GM21447 (cell line): Measurements from ENCODE around the gene PDGFC.

ENCODE experiments used
- ATAC-seq: cut with Tn5 transposase; IDR thresholded peaks from one replicate; pipeline ENCODE4 v1.9.1; 2021; ENCODE audit not compliant: unreplicated experiment

PDGFC gene

DNA sequence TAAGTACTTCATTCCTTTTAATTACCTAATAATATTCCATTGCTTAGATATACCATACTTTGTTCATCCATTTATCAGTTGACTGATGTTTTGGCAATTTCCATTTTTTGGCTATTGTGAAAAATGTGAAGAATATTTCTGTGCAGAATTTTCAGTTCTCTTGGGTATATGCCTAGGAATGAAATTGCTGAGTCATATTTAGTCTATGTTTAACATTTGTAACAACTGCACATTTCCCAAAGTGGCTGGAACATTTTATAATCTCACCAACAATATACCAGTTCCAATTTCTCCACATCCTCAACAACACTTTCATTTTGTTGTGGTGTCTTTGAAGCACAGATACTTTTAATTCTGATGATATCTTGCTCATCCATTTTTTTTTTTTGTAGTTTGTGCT is 215.5 kb downstream of the PDGFC start:
- no peak for ATAC-seq

DNA sequence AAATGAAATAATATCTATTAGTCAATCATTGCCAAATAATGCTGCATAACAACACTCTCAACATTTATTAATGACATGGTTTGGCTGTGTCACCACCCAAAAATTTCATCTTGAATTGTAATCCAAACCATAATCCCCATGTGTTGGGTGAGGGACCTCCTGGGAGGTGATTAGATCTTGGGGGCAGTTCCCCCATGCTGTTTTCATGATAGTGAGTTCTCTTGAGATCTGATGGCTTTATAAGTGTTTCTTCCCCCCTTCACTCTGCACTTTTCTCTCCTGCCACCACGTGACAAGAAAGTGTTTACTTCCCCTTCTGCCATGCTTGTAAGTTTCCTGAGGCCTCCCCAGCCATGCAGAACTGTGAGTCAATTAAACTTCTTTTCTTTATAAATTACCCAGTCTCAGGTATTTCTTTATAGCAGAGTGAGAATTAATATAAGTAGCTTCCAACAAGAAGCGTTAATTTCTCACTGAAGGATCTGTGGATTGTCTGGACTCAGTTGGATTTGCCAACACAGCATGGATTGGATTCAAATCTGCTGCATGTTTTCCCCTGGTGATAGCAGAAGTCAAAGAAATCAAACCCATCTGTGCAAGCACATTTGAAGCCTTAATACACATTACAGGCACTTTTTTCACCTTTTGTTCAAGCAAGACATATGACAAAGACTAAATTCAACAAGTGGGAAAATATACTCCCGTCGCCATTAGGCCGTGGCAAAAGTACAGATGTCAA is 216.6 kb downstream of the PDGFC start:
- ATAC-seq, result no peak

DNA sequence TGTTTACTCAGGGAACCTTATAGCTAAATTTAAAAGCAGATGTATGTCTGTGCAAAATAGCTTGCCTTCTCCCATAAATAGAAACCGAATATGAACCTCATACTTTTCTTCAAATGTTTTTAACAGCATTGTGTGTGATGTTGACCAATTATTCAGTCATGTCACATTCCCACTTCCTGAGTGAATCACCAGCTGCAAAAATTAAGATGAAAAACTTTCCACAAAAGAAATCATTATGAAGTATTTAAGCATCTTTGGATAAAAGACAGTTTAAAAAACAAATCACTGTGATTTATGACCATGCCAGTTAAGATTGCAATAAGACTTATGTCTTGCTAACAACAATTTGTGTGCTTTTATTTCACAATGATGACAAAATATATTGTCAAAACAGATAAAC is 220.1 kb downstream of the PDGFC start:
- ATAC-seq, result no peak

DNA sequence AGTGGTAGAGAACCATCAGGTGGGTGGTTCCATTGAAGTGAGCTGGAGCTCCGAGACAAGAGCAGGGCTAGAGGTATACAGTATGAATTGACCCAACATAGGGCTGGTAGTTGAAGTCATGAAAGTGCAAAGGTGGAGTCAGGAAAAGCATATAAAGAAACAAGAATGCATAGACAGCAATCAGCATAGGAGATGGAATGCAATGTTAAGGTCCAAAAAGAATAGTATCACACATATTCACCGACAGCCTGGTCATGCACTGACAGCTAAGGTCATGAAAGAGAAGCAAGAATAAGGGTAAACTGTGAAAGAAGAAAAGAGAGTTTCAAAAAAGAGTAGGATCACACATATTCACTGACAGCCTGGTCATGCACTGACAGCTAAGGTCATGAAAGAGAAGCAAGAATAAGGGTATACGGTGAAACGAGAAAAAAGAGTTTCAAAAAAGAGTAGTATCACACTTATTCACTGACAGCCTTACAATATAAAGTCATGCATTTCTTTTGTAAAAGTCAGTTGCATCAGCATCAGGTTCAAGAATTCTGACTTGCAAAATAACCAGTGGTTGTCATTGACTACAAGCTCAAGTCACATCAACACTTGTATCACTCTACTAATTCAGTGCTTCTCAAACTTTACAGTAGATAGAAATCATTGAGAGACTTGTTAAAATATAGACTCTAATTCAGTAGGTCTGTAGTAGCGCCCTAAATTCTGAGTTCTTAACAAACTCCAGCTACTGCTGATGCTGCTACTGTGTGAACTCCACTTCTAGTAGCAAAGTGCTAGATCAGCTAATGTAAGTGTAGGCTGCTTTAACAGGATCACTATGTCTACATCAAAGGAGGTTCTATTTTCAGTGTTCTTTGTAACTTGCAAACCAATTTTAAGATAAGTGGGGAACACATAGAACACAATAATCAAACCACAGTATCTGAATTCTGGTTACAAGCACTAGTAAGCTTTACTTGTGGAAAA is 221.9 kb downstream of the PDGFC start:
- no peak for ATAC-seq

DNA sequence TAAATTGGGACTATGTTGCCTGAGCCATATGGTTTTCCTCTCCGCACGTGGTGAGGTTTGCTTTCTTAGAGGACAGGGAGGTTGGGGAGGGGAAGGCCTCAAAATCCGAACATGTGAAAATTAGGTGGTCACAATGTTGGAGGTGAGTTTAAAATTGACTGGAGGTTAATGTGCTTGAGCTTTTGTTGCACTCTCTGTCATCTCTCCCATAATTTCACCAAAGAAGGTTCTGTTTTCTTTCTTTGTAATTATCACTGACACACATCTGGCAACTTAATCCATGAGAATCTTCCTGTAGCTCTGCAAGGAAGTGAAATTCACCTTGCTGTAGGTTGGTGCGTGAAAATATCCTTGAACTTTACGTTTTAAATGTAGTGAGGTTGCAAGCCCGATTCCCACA is 225.5 kb downstream of the PDGFC start:
- no peak for ATAC-seq

DNA sequence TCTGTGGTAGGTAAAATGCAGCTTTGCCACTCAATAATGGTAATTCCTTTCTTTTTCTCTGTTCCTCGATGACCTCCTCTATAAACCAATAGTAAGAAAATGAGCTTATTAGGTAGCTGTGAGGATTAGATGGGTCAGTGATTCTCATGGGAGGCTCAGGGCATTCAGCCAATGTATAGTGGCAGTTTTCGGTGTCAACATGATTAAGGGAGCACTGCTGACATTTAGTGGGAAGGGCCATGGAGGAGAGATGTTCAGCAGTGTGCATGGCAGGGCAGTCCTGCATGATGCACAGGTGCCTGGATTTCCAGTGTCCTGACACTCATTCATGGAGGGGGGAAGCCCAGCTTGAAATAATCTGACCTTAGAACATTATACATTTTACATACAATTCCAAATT is 232.8 kb downstream of the PDGFC start:
- no peak for ATAC-seq

DNA sequence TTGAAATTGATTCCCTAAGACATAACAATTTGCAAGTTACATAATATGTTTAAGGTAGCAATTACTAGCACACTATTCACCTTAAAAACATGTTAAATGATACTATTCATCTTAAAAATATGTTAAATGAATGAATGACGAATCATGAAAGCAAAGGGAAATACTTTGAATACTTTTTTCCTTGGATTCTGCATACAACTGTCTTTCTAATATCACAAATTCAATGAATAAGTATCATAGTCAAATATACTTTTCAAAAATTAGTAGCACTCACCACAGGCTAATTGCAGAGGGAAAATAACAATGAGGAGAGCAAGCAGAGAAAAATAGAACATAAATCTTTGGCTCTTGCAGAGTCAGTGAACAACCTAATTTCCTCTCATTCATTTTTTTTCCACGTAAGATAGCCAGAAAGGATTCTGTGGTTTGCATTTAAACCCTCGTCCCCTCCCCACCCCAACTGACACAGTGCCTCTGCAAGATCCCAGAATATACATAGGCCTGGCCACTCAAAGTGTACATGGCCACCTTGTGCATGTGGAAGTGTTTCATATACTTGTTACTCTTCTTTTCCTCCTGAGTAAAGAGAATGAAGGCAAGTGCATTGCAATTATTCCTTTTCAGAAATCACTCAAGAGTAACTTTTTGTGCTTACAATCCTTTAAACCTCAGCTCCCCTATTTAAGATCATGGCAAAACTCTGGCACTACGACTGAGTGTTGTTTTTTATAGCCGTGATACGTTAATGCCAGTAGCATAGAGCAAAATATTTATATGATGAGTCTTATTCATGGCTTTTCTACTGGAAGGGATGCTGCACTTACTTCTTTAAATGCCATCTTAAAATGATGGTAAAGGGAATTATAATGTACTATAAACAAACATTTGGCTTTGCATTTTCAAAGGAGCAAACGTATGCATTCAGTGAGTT is 236.4 kb downstream of the PDGFC start:
- ATAC-seq, result no peak

DNA sequence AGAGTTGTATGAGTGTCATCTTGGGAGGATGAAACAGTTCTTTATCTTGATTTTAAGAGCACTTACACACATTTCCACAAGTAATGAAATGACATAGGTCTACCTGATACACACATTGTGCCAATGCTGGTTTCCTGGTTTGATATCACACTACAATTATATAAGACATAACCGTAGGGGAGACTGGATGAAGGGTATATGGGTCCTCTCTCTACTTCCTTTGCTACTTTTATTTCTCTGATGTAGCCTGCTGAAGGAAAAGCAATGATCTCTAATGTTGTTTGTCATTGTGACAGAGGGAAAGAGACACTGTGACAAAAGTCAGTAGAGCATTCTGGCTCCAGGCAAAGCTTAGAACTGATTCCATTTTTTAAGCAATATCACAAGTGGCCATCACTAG is 238.0 kb downstream of the PDGFC start:
- ATAC-seq, result no peak

DNA sequence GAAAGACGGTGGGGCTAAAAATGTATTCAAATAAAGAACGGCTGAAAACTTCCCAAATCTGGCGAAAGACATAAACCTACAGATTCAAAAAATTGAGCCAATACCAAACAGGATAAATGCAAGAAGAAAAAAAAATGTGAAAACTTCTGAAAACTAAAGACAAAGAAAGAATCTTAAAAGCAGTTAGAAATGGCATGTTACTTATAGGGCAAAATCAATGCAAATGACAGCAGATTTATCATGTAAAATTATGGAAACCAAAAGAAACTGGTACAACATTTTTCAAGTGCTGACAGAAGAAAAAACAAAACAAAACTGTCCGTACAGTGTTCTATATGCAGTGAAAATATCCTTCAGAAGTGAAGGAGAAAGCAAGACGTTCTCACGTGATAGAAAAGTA is 239.0 kb downstream of the PDGFC start:
- ATAC-seq, result no peak

DNA sequence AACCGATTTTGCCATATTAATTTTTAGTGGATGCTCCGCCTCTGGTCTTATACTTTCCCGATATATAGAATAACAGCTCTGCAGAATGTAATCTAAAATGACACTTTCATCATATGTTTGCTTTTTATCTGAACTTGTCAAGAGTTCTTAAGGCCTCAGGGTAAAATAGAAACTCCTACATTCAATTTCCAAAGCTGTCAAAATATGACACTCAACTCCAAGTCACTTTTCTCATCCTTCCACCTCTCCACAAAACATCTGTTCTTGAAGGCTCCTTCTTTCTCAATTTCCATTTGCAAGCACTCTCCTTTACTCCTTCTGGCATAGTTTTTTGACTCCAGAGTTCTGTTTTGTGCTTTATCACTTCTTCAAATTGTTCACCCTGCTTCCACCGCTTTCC is 242.2 kb downstream of the PDGFC start:
- no peak for ATAC-seq

DNA sequence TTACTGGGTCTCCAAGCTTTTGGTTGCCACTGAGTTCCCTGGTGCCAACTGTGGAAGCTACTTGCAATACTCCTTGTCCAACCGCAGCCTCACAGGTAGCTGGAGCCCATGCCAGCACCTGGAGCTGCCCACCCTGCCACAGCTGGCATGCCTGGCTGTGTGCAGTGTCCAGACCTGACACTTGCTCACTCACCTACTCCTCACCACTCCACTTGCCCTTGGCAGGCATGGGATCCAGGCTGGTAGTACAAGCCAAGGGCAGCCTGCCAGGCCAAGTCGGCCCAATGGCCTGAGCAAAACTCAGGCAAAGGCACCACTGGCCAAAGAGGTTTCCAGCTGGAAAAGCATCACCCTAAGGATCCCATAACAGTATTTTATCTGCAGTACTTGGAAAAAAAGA is 246.3 kb downstream of the PDGFC start:
- no peak for ATAC-seq

DNA sequence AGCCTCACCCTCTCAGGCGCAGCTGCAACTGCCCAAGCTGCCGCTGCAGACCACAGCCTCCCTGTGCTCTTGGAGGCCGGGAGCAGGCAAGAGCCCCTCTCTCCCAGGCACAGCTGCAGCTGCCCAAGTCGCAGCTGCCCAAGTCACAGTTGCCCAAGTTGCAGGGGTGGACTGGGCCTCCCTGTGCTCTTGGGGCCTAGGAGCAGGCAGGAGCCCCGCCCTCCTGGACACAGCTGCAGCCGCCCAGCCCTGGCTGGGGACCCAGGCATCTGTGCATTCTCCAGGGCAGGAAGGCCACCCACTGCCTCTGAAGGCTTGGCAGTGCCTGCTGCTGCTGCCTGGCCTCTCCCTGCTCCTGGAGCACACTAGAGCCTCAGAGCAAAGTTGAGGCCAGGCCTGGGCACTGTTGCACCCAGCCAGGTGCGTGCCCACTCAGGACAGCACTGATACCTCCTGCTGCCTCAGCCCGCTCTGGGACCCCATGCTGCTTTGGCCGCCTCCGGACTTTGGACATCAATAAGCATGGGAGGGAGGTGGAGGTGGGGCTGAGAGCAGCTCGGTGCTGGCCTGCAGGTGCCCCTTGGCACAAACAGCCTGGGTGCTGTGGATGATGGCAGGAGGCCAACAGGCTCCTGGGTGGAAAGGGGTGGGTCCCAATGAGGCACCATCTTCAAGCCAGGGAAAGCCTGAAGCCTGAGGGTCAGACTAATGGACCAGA is 247.5 kb downstream of the PDGFC start:
- ATAC-seq, result no peak

DNA sequence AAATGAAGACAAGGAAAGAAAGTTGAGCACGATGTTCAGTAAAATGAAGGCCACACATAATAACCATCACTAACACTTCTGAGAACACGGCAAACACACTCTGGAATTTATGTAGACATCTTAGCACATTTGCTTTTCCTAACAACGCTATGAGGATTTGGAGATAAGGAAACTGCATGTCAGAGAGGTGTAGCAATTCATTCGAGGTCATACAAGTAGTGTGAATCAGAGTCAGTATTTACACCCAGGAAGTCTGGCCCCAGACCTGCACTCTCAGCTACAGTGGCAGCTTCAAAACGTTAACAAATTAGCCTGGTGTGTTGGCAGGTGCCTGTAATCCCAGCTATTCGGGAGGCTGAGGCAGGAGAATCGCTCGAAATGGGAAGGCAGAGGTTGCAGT is 253.4 kb downstream of the PDGFC start:
- ATAC-seq, result no peak

DNA sequence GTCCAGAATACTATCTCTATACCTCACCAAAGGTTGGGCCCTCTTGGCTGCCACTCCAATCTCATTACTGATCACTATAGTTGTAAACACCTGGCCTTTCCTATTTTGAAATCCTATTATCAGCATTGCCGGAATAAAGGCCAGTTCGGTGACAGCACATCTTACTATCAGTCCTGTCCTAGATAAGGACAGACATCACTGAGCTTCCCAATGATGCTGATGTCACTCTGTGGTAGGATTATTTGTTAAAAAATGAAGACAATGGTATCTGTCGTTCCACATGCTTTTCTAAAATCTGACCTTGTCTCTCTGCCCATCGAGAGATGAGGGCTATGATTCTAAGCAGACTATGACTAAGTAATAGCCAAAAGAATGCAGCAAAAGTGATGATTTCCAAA is 260.4 kb downstream of the PDGFC start:
- ATAC-seq, result no peak
